ENCODE data around the gene HACE1.
"Not testable (repeated sequence)": the region's sequence is repeated elsewhere in the genome, so short reads cannot be mapped to it uniquely, and the experiment has no call there.

HACE1 gene

DNA sequence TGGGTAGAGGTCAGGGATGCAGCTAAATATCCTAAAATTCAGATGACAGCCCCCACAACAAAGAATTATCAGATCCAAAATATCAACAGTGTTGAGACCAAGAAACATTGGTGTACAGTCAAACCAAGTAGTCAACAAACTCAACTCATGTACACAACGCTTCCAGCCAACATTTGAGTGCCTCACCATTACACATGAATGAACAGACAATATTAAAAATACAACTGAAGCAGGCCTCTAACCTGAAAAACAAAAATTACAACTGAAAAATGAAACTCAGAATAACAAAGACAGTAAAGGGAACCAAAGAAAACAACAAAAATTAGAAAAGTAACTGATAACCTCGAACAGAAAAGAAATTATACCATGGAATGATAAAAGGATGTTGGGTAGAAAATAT lies 46.2 kb downstream of the HACE1 start:
- no peak overlapping the region for H3K27ac Mint-ChIP-seq (ENCODE audit: low read depth)
- peaks cover 3% of the 10 kb centered on the region for H3K4me1 Mint-ChIP-seq
- peaks cover 2% of the 10 kb centered on the region for H3K36me3 Mint-ChIP-seq (ENCODE audit: insufficient read depth)
- H3K27me3 Mint-ChIP-seq, result no peaks in the 10 kb centered on the region
- no peak overlapping the region for H3K4me3 Mint-ChIP-seq
- ATAC-seq (replicated peaks; ENCODE audit: extremely low read depth, poor library complexity, severe bottlenecking), result no peak
- DNase-seq (ENCODE audit: low spot score in 2 of 2), result no peak
- H3K9me3 Mint-ChIP-seq, result no peaks in the 10 kb centered on the region

DNA sequence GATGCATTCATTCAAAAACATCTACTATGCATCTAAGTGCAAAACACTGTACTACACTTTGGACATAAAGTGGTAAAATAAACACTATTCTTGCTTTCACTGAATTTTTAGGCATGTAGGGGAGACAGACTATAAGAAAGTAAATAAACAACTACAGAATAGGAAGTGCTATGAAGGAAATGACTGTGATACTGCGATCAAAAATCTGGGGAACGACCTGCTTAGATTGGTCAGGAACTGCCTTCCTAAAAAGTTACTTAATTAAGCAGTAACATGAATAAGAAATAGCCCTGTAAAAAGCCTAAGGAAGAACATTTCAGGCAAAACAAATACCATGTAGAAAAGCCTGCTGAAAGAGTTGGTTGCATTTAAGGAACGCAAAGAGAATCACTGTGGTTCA lies 50.6 kb downstream of the HACE1 start:
- no peak overlapping the region for H3K4me3 Mint-ChIP-seq
- no peak overlapping the region for H3K27ac Mint-ChIP-seq (ENCODE audit: low read depth)
- H3K4me1 Mint-ChIP-seq, result no peaks in the 10 kb centered on the region
- H3K27me3 Mint-ChIP-seq, result no peaks in the 10 kb centered on the region
- peaks cover 2% of the 10 kb centered on the region for H3K36me3 Mint-ChIP-seq (ENCODE audit: insufficient read depth)
- DNase-seq (ENCODE audit: low spot score in 2 of 2), result no peak
- ATAC-seq (replicated peaks; ENCODE audit: extremely low read depth, poor library complexity, severe bottlenecking), result no peak
- H3K9me3 Mint-ChIP-seq, result no peaks in the 10 kb centered on the region

DNA sequence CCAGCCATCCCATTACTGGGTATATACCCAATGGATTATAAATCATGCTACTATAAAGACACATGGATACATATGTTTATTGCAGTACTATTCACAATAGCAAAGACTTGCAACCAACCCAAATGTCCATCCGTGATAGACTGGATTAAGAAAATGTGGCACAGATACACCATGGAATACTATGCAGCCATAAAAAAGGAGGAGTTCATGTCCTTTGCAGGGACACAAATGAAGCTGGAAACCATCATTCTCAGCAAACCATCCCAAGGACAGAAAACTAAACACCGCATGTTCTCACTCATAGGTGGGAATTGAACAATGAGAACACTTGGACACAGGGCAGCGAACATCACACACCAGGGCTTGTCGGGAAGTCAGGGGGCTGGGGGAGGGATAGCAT lies 54.4 kb downstream of the HACE1 start:
- DNase-seq (ENCODE audit: low spot score in 2 of 2); ATAC-seq (replicated peaks; ENCODE audit: extremely low read depth, poor library complexity, severe bottlenecking); H3K4me3 Mint-ChIP-seq; H3K27ac Mint-ChIP-seq (ENCODE audit: low read depth); H3K9me3 Mint-ChIP-seq; H3K27me3 Mint-ChIP-seq; H3K36me3 Mint-ChIP-seq (ENCODE audit: insufficient read depth): not testable (repeated sequence)
- peaks cover 14% of the 10 kb centered on the region for H3K4me1 Mint-ChIP-seq

DNA sequence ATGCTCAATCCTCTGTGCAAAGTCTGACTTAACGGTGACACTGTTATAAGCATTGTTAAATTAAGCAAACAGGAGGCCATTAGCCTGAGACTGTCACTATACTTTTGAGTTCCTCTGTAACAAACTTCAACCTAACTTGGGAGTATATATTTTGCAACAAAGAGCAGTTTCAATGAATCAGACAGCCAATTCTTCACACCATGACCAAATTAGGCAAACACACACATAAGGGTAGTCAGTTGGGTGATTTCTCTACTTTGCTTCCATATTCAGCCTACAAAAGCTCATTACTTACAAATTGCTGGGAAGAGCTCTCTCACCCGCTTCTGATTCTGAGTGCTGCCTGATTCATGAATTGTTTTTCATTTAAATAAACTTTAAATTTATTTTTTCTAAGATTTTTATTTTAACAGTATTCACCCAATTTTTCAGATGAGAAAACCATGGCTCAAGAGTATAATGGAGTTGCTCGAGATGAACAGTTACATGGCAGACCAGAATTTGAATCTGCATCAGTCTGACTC lies 60.5 kb downstream of the HACE1 start:
- Mint-ChIP-seq H3K4me1 (peaks cover 14% of the 10 kb centered on the region), H3K9me3 (no peaks in the 10 kb centered on the region), H3K4me3 (no peak overlapping the region), H3K27me3 (no peaks in the 10 kb centered on the region), H3K27ac (ENCODE audit: low read depth) (no peak overlapping the region), H3K36me3 (ENCODE audit: insufficient read depth) (peaks cover 2% of the 10 kb centered on the region)
- DNase-seq (ENCODE audit: low spot score in 2 of 2) (no peak), ATAC-seq (replicated peaks; ENCODE audit: extremely low read depth, poor library complexity, severe bottlenecking) (no peak)

DNA sequence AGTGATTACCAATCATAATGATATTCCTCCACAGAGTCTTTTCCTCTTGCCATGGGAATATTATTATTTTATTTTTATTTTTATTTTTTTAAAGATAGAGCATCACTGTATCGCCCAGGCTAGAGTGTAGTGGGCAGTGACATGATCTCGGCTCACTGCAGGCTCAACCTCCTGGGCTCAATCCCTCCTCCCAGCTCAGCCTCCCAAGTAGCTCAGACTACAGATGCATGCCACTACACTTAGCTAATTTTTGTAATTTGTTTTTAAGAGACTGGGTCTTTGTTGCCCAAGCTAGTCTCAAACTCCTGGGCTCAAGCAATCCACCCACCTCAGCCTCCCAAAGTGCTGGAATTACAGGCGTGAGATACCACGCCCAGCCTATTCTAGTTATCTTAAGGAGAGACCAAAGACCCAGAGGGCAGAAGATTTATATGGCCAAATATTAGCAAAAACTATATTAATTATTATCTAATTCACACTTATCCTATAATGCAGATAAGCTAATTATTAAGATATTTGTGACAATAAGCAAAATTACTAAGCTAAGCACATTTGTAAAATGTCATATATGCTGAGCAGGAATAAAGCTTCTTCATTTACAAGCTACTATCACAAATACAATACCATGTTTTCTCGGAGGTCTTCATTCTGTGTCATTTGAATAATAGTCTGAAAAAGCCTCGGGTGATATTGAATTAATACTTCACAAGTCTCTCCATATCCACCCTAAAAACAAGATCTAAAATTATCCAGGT lies 63.5 kb downstream of the HACE1 start:
- no peak overlapping the region for H3K27ac Mint-ChIP-seq (ENCODE audit: low read depth)
- H3K9me3 Mint-ChIP-seq, result no peaks in the 10 kb centered on the region
- H3K4me3 Mint-ChIP-seq, result no peak overlapping the region
- H3K36me3 Mint-ChIP-seq (ENCODE audit: insufficient read depth), result peaks cover 2% of the 10 kb centered on the region
- peaks cover 6% of the 10 kb centered on the region for H3K4me1 Mint-ChIP-seq
- DNase-seq (ENCODE audit: low spot score in 2 of 2) (no peak), ATAC-seq (replicated peaks; ENCODE audit: extremely low read depth, poor library complexity, severe bottlenecking) (no peak)
- no peaks in the 10 kb centered on the region for H3K27me3 Mint-ChIP-seq

DNA sequence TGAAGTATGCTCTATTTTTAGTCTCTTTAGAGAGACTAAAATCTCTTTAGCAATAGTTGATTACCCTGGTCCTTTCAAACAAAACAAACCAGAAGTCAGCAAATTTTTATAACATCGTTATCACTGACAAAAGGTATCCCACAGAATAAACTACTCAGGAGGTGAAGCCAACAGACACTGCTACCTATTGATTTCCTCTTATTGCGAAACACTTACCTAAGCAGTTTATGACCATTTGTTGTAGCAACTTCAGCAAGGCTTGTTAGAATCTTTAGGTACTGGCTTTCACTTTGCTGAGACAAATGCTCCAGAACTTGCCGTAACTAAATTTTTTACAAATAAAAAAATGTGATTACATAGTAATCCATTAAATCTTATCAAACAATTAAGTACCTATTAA lies 64.4 kb downstream of the HACE1 start:
- Mint-ChIP-seq H3K27ac (ENCODE audit: low read depth) (no peak overlapping the region), H3K4me3 (no peak overlapping the region), H3K4me1 (no peaks in the 10 kb centered on the region), H3K27me3 (no peaks in the 10 kb centered on the region), H3K9me3 (no peaks in the 10 kb centered on the region), H3K36me3 (ENCODE audit: insufficient read depth) (peaks cover 2% of the 10 kb centered on the region)
- ATAC-seq (replicated peaks; ENCODE audit: extremely low read depth, poor library complexity, severe bottlenecking) (no peak), DNase-seq (ENCODE audit: low spot score in 2 of 2) (no peak)

DNA sequence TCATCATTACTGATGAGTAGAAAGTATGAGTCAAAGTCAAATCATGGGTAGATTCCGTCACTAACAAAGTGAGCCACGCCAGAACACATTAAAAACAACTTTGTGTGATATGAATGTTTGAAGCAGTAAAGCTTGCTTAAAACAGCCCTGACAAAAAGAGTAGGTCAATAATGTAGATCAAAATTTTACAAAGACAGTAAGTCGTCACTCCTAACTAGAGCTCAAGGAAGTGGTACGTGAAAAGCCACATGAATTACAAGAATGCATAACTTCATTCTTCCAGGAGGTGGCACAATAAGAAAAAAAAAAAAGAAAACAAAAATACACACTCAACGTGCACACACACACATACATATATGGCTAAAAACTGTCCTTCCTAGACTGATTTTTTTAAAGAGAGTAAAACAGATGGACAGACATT lies 69.9 kb downstream of the HACE1 start:
- DNase-seq (ENCODE audit: low spot score in 2 of 2) (no peak), ATAC-seq (replicated peaks; ENCODE audit: extremely low read depth, poor library complexity, severe bottlenecking) (peak; percentile 78)
- Mint-ChIP-seq H3K9me3 (no peaks in the 10 kb centered on the region), H3K4me1 (peaks cover 16% of the 10 kb centered on the region), H3K4me3 (no peak overlapping the region), H3K27ac (ENCODE audit: low read depth) (peak overlapping the region; percentile 60), H3K27me3 (no peaks in the 10 kb centered on the region), H3K36me3 (ENCODE audit: insufficient read depth) (peaks cover 6% of the 10 kb centered on the region)

DNA sequence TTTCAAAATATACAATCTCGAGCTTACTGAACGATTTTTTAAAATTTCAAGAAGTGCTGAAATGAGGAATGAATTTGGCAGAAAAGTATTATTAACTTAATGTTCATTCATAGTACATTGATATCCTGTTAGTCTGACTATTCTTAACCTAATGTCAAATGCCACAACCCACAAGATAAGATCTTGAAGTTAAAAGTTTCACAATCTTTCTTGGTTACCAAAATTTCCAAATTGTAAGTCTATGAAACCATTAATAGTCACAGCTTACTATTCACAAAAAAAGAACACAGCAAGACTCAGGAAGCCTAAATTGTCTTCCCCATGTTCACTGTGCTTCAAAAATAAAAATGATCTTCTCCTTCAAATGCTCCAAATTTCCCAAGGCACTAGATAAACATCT lies 71.3 kb downstream of the HACE1 start:
- peak; percentile 38 for ATAC-seq (replicated peaks; ENCODE audit: extremely low read depth, poor library complexity, severe bottlenecking)
- peaks cover 4% of the 10 kb centered on the region for H3K36me3 Mint-ChIP-seq (ENCODE audit: insufficient read depth)
- H3K4me3 Mint-ChIP-seq, result no peak overlapping the region
- no peaks in the 10 kb centered on the region for H3K9me3 Mint-ChIP-seq
- H3K27ac Mint-ChIP-seq (ENCODE audit: low read depth), result peak overlapping the region; percentile 60
- H3K27me3 Mint-ChIP-seq, result no peaks in the 10 kb centered on the region
- no peak for DNase-seq (ENCODE audit: low spot score in 2 of 2)
- peaks cover 16% of the 10 kb centered on the region for H3K4me1 Mint-ChIP-seq

DNA sequence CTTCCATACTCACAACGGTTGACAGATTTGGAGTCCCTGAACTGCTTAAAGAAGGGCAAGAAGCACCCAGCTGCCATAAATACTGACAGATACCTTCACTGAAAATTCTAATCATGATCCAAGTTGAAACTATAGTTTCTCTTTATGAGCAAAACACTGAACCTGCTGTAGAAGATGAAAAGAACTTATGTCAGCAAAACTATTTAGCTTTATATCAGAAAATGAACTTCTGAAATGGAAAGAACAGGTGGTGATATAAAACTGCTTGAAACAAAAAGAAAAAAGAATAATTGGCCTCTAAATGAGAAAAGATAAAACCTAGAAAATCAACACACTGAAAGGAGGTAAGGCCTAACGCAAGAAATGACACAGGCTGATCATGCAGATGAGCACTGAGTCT lies 72.4 kb downstream of the HACE1 start:
- Mint-ChIP-seq H3K36me3 (ENCODE audit: insufficient read depth) (peaks cover 6% of the 10 kb centered on the region), H3K4me3 (no peak overlapping the region), H3K9me3 (no peaks in the 10 kb centered on the region), H3K27me3 (no peaks in the 10 kb centered on the region), H3K27ac (ENCODE audit: low read depth) (no peak overlapping the region), H3K4me1 (peaks cover 16% of the 10 kb centered on the region)
- DNase-seq (ENCODE audit: low spot score in 2 of 2) (no peak), ATAC-seq (replicated peaks; ENCODE audit: extremely low read depth, poor library complexity, severe bottlenecking) (no peak)

DNA sequence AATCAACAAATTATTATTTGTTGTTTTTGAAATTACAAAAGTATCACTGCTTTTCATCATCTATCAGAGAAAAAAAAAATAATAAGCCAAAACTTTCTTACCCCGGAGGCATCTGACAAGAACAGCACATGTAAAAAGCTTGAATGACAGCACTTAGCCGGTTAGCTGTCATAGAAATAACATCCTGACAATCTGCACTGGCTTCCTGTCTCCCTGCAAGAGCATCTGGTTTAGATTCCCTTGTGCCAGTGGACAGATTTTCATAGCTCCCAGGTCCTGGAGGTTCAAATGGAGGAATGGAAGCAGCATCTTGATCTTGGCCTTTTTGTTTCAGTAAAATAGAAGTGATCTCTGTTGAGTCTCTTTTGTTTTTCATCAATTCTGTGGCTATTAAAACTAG lies 74.8 kb downstream of the HACE1 start:
- DNase-seq (ENCODE audit: low spot score in 2 of 2) (no peak), ATAC-seq (replicated peaks; ENCODE audit: extremely low read depth, poor library complexity, severe bottlenecking) (no peak)
- Mint-ChIP-seq H3K9me3 (no peaks in the 10 kb centered on the region), H3K36me3 (ENCODE audit: insufficient read depth) (peaks cover 8% of the 10 kb centered on the region), H3K27me3 (no peaks in the 10 kb centered on the region), H3K4me1 (peaks cover 14% of the 10 kb centered on the region), H3K4me3 (no peak overlapping the region), H3K27ac (ENCODE audit: low read depth) (no peak overlapping the region)

DNA sequence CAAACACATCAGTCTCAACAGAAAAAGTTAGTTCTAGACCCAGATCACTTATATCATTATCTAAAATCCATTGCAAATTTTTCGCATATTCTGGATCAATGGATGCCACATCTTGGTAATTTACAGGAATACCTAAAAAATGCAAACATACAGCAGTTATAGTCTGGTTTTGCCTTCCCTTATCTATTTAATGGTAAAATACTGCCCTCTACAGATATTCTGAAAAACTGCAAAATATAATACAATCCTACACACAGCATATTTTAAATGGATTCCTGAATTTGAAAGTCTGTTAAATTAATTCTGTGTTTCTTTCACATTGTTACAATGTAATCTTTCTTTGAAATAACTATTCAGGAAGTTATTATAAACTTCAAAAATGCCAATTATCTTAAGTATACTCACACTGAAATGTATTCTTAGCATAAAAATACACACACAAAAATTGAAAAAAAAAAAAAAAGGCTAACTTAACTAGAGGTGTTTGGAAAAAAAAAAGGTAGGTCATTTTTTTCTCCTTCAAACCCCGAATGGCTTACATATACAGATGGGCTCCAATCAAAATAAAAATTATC lies 88.4 kb downstream of the HACE1 start:
- H3K36me3 Mint-ChIP-seq (ENCODE audit: insufficient read depth), result peaks cover 2% of the 10 kb centered on the region
- H3K27me3 Mint-ChIP-seq, result no peaks in the 10 kb centered on the region
- no peaks in the 10 kb centered on the region for H3K9me3 Mint-ChIP-seq
- no peak overlapping the region for H3K4me3 Mint-ChIP-seq
- peak; percentile 56 for ATAC-seq (replicated peaks; ENCODE audit: extremely low read depth, poor library complexity, severe bottlenecking)
- no peak for DNase-seq (ENCODE audit: low spot score in 2 of 2)
- no peak overlapping the region for H3K27ac Mint-ChIP-seq (ENCODE audit: low read depth)
- peaks cover 5% of the 10 kb centered on the region for H3K4me1 Mint-ChIP-seq

DNA sequence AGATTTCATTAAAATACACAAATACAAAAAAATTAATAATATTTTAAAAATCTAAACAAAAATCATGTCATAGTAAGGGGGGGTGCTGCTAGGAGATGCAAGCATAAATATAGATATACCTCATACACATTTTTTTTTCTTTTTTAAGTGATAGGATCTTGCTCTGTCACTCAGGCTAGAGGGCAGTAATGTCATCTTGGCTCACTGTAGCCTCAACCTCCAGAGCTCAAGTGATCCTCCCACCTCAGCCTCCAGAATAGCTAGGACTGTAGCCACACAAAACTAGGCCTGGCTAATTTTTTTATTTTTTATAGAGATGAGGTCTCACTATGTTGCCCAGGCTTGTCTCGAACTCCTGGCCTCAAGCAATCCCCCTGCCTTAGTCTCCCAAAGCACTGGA lies 90.8 kb downstream of the HACE1 start:
- no peak overlapping the region for H3K4me3 Mint-ChIP-seq
- DNase-seq (ENCODE audit: low spot score in 2 of 2) (no peak), ATAC-seq (replicated peaks; ENCODE audit: extremely low read depth, poor library complexity, severe bottlenecking) (no peak)
- H3K27ac Mint-ChIP-seq (ENCODE audit: low read depth), result no peak overlapping the region
- no peaks in the 10 kb centered on the region for H3K27me3 Mint-ChIP-seq
- H3K4me1 Mint-ChIP-seq, result peaks cover 5% of the 10 kb centered on the region
- no peaks in the 10 kb centered on the region for H3K9me3 Mint-ChIP-seq
- peaks cover 2% of the 10 kb centered on the region for H3K36me3 Mint-ChIP-seq (ENCODE audit: insufficient read depth)

DNA sequence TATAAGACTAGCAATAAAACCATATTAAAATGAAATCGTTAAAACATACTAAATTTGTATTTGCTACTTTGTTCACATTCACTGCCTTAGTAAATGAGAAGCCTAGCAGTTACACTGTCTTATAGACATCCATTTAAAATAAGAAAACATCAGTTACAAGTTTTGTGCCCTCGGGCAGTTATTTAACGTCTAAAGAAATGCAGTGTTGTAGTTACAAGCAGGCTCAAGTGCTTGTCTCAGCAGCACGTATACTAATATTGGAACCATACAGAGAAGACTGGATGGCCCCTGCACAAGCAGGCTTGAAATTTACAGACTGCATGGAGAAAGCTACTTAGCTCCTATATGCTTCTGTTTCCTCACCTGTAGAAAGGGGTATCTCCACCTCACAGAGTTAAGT lies 93.1 kb downstream of the HACE1 start:
- peaks cover 5% of the 10 kb centered on the region for H3K4me1 Mint-ChIP-seq
- no peak for ATAC-seq (replicated peaks; ENCODE audit: extremely low read depth, poor library complexity, severe bottlenecking)
- peaks cover 5% of the 10 kb centered on the region for H3K36me3 Mint-ChIP-seq (ENCODE audit: insufficient read depth)
- H3K9me3 Mint-ChIP-seq, result no peaks in the 10 kb centered on the region
- no peak overlapping the region for H3K27ac Mint-ChIP-seq (ENCODE audit: low read depth)
- H3K27me3 Mint-ChIP-seq, result no peaks in the 10 kb centered on the region
- no peak for DNase-seq (ENCODE audit: low spot score in 2 of 2)
- H3K4me3 Mint-ChIP-seq, result no peak overlapping the region
